ENCODE data around the gene GFOD2. TPM values are rescaled to one million over a fixed set of nuclear protein-coding genes. Genes with fewer than 3 reads are reported as not detected.

Gene GFOD2
- total and polyA plus RNA-seq, 2 of the 8 experiments (the other 6 are each of a cell fraction or from before 2014, with no cell fraction given) = 21.4 to 33.2 TPM

DNA sequence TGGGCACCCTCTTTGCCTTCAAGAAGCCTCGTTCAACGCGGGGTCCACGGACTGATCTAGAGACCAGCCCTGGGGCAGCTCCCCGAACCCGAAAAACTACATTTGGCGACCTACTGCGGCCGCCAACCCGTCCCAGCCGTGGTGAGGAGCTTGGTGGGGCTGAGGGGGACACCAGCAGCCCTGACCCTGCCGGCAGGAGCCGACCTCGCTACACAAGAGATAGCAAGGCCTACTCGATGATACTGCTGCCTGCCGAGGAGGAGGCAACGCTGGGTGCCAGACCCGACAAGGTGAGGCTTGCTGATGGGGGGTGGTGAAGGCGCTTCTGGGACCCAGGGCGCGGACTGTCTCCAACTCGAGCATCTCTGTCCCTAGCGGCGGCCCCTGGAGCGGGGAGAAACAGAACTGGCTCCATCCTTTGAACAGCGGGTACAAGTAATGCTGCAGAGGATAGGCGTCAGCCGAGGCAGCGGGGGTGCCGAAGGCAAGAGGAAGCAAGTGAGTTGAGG lies 64.7 kb downstream of the GFOD2 start (continued):
- TF ChIP-seq, protein P1, sequence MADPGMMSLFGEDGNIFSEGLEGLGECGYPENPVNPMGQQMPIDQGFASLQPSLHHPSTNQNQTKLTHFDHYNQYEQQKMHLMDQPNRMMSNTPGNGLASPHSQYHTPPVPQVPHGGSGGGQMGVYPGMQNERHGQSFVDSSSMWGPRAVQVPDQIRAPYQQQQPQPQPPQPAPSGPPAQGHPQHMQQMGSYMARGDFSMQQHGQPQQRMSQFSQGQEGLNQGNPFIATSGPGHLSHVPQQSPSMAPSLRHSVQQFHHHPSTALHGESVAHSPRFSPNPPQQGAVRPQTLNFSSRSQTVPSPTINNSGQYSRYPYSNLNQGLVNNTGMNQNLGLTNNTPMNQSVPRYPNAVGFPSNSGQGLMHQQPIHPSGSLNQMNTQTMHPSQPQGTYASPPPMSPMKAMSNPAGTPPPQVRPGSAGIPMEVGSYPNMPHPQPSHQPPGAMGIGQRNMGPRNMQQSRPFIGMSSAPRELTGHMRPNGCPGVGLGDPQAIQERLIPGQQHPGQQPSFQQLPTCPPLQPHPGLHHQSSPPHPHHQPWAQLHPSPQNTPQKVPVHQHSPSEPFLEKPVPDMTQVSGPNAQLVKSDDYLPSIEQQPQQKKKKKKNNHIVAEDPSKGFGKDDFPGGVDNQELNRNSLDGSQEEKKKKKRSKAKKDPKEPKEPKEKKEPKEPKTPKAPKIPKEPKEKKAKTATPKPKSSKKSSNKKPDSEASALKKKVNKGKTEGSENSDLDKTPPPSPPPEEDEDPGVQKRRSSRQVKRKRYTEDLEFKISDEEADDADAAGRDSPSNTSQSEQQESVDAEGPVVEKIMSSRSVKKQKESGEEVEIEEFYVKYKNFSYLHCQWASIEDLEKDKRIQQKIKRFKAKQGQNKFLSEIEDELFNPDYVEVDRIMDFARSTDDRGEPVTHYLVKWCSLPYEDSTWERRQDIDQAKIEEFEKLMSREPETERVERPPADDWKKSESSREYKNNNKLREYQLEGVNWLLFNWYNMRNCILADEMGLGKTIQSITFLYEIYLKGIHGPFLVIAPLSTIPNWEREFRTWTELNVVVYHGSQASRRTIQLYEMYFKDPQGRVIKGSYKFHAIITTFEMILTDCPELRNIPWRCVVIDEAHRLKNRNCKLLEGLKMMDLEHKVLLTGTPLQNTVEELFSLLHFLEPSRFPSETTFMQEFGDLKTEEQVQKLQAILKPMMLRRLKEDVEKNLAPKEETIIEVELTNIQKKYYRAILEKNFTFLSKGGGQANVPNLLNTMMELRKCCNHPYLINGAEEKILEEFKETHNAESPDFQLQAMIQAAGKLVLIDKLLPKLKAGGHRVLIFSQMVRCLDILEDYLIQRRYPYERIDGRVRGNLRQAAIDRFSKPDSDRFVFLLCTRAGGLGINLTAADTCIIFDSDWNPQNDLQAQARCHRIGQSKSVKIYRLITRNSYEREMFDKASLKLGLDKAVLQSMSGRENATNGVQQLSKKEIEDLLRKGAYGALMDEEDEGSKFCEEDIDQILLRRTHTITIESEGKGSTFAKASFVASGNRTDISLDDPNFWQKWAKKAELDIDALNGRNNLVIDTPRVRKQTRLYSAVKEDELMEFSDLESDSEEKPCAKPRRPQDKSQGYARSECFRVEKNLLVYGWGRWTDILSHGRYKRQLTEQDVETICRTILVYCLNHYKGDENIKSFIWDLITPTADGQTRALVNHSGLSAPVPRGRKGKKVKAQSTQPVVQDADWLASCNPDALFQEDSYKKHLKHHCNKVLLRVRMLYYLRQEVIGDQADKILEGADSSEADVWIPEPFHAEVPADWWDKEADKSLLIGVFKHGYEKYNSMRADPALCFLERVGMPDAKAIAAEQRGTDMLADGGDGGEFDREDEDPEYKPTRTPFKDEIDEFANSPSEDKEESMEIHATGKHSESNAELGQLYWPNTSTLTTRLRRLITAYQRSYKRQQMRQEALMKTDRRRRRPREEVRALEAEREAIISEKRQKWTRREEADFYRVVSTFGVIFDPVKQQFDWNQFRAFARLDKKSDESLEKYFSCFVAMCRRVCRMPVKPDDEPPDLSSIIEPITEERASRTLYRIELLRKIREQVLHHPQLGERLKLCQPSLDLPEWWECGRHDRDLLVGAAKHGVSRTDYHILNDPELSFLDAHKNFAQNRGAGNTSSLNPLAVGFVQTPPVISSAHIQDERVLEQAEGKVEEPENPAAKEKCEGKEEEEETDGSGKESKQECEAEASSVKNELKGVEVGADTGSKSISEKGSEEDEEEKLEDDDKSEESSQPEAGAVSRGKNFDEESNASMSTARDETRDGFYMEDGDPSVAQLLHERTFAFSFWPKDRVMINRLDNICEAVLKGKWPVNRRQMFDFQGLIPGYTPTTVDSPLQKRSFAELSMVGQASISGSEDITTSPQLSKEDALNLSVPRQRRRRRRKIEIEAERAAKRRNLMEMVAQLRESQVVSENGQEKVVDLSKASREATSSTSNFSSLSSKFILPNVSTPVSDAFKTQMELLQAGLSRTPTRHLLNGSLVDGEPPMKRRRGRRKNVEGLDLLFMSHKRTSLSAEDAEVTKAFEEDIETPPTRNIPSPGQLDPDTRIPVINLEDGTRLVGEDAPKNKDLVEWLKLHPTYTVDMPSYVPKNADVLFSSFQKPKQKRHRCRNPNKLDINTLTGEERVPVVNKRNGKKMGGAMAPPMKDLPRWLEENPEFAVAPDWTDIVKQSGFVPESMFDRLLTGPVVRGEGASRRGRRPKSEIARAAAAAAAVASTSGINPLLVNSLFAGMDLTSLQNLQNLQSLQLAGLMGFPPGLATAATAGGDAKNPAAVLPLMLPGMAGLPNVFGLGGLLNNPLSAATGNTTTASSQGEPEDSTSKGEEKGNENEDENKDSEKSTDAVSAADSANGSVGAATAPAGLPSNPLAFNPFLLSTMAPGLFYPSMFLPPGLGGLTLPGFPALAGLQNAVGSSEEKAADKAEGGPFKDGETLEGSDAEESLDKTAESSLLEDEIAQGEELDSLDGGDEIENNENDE (IDR thresholded peaks at IDR 0.05; ENCODE audit: insufficient replicate concordance, low read length) = no peak
- no peak for TF ChIP-seq SUZ12 (IDR thresholded peaks at IDR 0.05; ENCODE audit: low read length)
- TF ChIP-seq BACH1 (IDR thresholded peaks at IDR 0.05; ENCODE audit: low read length) = no peak
- no peak for TF ChIP-seq MAFK (IDR thresholded peaks at IDR 0.05; ENCODE audit: low read depth, low read length)
- TF ChIP-seq CREB1 (IDR thresholded peaks at IDR 0.05) = no peak
- TF ChIP-seq RAD21 (IDR thresholded peaks at IDR 0.05 in 1 of 2, conservative IDR thresholded peaks at IDR 0.05 in 1 of 2; ENCODE audit: low read depth in 2 of 2, low read length in 2 of 2) = no peak
- TF ChIP-seq FOSL1 (IDR thresholded peaks at IDR 0.05; ENCODE audit: insufficient read depth, low read depth, low read length) = no peak
- TF ChIP-seq YY1 (IDR thresholded peaks at IDR 0.05; ENCODE audit: low read depth, low read length) = no peak
- no peak for TF ChIP-seq EP300 (IDR thresholded peaks at IDR 0.05; ENCODE audit: borderline replicate concordance in 1 of 2, low read depth in 2 of 2, low read length in 2 of 2)
- no peak for TF ChIP-seq TBP (IDR thresholded peaks at IDR 0.05; ENCODE audit: low read depth, low read length)

Measured in H1 (cell line).